Muscle of back (tissue), 11 donors: Measurements from ENCODE around the gene SLPI. TPM values are rescaled to one million over a fixed set of nuclear protein-coding genes. Genes with fewer than 3 reads are reported as not detected.

Experiments
- DNase-seq, 3 donors: peaks; one replicate each; pipeline versions ENCODE4 v3.0.0 to v3.0.0-alpha.2; 2013
- polyA plus RNA-seq, 10 donors: library from polyadenylated mRNA; unstranded; fragments of 120-200 nt; gene quantifications; one replicate each; pipeline ENCODE4 v1.2.1, GENCODE V29; 2013; ENCODE audit not compliant: insufficient read length in 10 of 10

SLPI gene
- polyA plus RNA-seq, 10 donors: 0.34 to 0.71 (median 0.69) TPM; not detected in 7

DNA sequence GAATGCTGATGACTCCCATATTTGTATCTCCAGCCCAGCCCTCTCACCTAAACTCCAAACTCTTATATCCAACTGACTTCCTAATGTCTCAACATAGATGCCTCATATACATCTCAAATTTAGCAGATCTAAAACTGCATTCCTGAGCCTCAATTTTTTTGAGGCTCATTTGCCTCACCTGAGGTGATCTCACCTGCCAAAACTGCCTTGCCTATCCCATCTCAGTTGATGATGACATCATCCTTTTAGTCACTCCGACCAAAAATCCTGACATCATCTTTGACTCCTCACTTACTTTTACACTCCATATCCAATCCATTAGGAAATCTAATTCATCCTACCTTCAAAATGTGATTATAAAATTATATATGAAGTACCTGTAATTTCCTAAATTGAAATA lies 25.6 kb upstream of the SLPI start:
- DNase-seq: no peak

DNA sequence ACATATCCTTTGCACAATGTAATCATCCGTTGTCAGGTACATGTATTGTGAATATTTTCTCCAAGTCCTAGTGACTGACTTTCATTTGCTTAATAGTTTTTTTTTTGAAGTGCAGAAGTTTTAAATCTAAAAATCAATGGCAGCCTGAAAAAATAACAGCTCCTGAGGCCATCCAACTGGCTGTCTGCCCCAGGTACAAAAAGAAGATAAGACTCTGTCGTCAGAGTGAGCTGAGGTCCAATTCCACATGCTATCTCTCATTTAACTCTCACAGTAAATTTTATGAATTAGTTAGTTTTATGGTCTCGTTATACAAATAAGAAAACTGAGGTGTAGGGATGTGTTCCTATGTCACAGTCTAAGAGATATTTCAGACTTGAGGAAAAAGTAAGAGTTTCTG lies 21.0 kb upstream of the SLPI start:
- no peak for DNase-seq

DNA sequence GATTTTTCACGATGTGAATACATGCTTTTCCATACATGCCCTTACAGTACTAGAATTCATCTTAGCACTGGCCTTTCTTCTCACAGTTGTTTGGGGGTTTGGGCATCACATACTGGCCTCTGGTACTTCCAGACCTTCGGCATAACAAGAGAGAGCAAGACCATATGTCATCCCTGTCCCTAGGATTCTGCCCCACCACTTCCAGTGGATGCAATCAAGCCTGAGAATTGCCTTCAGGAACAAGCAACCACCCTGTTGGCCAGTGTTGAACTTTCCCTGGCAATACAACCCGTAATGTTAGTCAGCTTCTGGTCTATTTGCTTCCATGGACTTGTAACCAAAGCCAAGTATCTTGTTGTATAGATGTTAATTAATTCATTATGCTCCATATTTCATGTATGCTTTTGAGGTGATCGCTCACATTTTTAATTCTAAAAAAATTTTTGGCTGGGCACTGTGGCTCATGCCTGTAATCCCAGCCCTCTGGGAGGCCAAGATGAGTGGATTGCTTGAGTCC lies 15.4 kb upstream of the SLPI start:
- DNase-seq: no peak

DNA sequence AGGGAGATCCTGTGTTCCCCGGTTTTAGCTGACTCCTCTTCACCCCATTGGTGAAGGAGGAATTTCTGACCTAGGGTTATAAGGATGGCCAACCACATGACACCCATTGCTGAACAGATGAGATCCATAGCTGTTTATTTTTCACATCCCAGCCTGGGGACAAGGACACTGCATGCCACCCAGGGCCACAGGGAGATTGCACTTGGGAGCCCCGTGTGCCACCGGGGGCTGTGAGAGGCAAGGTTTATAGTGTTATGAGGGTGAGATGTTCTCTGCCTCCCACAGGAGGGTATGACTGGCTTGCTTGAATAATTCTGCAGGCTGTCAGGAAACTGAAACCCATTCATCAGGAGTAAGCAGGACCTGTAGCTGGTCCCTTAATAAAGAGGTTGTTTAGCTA lies 14.7 kb upstream of the SLPI start:
- DNase-seq: no peak

DNA sequence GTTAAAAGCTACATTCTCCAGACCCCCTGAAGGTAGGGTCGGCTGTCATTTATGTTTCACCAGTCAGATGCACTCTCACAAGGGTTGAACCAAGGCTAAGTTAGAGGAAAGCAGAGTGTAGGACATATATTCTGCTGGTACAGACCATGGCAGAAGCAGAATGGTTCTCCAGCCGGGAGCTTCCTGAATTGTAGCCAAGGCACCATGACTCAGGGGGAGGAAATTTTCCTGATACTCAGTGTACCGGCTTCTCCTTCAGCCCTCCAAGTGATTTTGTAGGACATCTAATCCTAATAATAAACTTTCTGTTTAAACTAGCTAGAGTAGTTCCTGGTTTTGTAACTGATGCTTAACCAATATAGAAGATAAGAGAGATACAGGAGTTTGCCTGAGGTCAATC lies 14.2 kb upstream of the SLPI start:
- no peak for DNase-seq

DNA sequence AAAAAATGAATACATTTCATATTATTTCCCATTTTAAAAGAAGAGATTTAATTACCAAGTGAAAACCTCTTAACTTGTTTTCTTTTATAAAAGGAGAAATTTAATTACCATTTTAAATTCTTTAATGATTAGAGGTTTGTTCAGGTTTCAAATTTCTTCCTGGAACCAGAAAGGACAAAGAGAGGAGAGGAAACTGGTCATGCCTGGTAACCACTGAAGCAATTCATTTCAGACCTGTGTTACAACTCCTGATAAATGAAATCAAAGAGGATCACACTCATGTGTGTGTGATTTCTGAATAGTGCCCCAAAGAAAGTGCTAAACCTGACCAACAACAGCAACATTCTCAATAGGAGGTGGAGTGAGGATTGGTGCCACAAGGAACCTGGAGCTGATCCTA lies 12.6 kb upstream of the SLPI start:
- DNase-seq: no peak

DNA sequence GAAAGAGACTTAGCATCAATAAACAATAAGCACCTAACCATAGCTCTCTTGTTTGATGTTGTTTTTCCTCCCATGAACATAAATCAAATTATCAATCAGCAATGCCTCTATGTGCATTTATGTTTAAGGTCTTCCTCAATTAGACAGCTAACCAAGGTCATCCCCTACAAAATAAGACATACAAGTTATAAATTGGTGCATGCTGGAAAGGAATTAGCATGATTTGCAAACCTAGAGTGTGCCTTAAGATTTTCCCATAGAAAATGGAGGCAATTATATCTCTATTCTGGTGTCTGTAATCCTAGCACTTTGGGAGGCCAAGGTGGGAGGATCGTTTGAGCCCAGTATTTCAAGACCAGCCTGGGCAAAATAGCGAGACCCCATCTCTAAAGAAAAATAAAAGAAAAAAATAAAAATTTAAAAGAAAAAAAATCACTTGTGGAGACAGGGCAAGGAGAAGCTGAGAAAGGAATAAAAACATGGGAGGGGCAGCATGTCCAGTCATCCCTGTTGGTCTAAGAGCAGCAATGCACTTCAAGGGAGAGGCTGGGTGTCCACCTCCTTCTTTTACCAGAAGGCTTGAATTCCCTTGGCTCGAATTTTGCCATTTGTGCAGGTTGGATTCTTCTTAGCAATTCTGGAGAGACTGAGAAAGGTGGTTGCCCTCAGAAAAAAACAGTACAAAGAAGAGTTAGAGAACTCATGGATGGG lies 9.3 kb upstream of the SLPI start:
- DNase-seq: no peak

DNA sequence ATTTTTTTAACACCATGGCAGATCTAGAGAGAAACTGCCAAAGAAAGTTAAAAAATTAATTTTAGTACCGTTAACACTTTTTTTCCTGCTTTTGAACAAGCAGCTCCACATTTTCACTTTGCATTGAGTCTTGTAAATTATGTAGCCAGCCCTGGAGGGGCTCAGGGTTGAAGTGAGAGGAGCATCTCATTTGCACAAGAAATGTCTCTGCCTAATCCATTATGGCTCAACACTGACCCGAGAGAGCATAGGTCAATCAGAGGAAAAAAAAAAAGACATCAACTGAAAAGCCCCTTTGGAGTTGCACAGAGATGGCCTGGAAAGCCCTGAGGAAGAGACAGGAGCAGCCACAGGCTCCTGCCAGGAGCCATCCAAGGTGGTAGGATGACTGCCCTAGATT lies 4.3 kb upstream of the SLPI start:
- DNase-seq: no peak

DNA sequence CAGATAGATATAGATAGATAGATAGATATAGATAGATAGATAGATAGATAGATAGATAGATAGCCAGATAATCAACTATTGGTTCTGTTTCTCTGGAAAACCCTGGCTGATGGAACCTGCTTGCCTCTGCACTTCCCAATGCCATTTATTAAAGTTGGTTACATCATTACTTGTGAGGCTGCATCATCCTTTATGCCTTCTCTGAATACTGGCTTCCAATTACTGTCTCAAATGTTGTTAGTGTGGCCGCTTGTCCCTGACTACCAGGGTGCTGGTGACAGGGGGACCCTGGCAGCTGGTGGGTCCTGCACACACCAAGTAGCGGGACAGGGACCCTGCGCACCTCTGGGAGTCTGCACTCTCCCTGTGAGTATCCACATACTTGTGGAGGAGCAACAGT lies 3.9 kb upstream of the SLPI start:
- no peak for DNase-seq

DNA sequence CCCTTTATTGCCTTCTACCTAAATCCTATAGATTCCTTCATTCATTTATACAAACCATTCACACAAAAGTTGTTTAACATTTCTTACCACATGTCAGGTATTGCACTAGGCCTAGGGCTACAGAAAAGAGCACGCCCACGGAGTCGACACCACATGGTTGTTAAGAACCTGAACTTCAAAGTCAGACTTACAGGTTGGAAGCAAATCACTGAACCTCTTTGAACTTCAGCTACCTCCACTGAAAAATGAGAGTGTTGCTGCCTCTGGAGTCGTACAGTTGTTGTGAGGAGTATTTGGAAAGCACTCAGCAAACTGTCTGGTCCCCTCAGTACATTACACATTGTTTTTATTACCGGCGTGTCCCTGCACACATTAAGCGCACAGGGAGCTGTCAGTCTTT lies 3.3 kb upstream of the SLPI start:
- no peak for DNase-seq

DNA sequence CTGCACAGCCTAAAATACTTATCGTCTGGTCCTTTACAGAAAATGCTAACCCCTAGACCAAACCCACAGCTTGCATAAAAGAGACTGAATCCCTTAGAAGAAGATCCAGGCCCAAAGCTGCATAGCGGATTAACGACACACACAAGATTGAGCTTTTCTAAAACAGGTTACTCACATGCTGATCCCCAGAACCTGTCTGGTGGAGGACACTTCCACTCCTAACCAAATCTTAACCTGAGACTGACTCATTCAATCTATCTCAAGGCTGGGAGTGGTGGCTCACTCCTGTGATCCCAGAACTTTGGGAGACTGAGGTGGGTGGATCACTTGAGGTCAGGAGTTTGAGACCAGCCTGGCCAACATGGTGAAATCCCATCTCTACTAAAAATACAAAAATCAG lies 2.8 kb upstream of the SLPI start:
- no peak for DNase-seq

DNA sequence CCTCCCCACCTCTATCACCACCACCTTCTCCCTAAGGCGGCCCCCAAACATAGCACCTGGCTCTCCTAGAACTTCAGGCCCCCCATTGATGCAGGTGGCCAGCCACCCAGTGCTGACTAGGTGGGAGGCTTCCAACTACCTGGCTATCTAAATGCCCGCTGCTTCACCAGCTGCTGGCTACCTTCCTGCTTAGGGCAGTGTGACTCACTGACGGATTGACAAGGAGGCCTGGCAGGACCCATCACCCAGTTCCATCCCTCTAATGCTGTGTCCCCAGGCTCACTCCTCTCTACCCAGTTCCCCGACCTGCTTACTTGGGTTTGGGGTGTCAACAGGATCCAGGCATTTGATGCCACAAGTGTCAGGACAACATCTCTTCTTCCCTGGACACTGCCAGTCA lies 1.1 kb downstream of the SLPI start:
- no peak for DNase-seq

DNA sequence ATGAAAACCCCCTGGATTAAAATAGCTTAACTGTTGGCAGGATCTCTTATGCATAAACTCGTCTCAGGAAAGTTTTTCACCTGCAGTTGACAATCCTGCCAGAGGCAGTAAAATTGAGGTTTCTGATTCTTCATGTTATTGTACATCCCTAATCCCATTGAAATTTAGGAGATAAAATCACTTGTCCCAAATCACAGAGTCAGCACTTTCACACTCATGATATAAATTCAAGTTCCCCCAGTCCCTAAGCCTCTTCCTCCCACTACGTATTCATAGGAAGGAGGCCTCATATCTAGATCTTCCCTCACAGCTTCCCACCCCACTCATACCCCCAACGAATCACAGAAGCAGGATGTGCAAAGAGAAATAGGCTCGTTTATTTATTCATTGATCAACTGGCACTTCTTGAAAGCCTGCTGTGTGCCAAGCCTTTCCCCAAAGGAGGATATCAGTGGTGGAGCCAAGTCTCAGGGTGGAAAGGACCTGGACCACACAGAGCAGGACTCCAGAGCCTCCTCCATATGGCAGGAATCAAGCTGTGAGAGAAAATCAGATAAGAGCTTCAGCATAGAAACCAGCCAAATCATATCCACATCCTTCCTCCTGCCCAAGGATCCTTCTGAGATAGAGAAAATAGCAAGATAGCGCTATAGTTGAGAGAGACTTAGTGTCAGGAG lies 2.3 kb downstream of the SLPI start:
- no peak for DNase-seq

DNA sequence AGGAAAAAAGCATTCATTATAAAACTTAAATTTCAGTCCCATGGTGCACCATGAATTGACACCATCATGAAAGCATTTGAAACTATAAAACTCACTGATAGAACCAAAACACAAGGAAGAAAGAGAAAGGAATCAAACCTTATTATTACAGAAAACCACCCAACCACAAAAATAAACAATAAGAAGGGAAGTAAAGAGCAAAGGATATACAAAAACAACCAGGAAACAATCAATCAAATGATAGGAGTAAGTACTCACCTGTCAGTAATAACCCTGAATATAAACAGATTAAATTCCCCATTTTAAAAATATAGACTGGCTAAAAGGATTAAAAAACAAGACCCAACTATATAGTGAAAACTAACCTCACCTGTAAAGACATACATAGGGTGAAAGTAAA lies 5.8 kb downstream of the SLPI start:
- no peak for DNase-seq

DNA sequence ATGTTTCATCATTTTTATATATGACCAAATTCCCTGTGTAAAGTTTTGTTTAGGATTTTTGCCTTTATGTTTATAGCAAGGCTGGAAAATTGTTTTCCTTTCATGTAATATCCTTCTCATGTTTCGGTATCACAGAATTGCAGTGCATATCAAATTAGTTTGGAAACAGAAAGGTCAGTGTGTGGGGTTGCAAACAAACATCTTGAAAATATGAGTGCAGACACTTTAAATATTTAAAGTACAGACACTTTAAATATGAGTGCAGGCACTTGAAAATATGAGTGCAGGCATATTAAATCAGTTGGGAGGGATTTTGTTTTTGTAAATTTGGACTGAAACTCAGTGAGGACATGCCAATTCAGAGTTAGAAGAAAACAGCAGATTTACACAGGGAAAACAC lies 6.5 kb downstream of the SLPI start:
- no peak for DNase-seq

DNA sequence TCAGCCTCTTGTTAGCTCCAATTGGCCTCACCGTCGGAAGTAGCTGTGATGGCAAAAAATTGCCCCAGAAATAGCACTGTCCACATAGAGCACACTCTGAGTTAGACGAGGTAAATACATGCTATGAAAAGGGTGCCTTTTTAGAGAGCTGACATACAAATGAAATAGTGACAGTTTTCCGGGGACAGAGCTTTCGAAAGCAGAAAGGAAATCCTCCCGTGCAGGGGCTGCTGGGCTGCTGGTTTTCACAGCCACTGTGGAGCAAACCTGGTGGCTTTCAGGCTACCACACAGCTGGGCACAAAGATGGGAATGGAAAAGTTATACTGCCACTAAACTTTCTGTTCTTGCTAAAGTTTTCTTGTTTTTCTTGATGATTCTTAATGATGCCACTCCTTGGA lies 8.3 kb downstream of the SLPI start:
- DNase-seq: no peak

DNA sequence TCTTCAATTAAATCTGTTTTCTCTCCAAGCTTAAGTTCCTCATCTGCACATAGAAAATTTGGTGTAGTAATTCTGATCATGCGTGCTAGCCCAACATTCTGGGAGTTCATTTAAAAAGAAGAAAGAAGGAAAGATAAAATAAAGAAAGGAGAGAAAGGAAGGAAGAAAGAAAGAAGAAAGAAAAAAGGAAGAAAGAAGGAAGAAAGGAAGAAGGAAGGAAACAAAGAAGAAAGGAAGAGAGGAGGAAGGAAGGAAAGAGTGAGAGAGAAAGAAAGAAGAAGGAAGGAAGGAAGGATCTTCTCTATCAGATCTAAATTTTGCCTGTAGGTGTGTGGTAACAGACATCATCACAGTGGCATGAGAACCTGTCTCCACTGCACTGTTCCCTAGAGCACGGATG lies 16.2 kb downstream of the SLPI start:
- DNase-seq: no peak

DNA sequence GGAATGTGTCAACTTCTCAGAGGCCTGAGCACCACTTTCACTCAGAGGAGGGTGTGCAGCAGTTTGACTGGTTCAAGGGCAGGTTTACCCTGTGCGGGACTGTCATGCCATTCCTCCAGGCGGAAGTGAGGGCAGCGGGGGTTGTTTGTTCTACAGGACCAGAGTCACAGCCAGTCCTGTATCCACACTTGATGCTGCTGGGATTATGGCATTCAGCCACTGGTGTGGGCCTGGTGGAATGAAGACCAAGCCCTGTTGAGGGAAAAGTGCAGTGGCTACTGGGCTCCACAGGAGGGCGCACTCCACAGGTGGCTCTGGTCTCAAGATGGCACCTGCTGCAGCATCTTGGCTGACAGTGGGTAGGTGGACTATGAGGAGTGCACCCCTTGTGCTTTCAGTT lies 18.4 kb downstream of the SLPI start:
- no peak for DNase-seq

DNA sequence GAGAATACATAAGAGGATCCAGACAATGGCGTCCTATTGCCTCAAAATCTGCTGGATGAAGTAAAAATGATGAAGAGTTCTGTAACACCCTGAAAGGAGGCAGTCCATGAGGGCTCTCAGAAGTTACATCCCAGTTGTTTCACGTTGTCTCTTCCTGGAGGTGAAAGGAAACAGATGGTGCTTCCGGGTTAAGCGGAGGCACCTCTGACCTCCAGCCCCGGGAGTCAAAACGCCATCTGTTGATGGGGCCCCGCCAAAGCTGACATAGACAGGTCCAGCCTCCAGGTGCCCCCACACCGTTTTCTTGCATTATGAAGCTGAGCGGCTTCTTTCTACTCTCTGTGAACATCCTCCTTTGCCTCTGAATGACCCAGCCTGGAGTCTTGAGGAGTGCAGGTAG lies 23.7 kb downstream of the SLPI start:
- DNase-seq: no peak

DNA sequence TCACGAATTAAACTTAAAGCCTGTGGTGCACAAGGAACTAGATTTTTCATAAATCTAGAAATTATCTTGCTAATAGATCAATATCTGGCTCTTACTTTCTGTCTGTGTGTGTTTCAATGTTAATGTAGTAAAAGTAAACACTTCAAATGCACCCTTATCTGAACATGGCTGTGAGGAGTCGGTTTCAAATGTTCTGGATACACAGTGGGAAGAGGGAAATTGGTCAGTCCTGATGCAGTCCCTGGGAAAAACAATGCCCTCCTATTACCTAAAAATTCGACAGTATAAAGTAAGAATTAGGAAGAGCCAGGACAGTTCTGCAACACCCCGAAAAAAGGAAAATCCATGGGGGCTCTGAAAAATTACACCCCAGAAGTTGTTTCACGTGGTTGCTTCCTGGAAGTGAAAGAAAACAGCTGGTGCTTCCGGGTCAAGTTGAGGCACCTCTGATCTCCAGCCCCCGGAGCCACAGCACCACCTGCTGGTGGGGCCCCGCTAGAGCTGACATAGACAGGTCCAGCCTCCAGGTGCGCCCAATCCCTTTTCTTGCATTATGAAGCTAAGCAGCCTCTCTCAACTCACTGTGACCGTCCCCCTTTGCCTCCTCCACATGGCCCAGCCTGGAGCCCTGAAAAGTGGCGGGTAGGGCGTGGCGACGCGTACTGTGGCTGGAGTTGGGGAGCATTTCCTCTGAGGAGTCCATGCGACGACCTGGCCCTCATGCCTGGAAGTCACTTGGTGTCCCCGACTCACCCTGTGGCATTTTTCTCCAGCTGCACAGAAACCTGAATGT lies 24.9 kb downstream of the SLPI start:
- no peak for DNase-seq

DNA sequence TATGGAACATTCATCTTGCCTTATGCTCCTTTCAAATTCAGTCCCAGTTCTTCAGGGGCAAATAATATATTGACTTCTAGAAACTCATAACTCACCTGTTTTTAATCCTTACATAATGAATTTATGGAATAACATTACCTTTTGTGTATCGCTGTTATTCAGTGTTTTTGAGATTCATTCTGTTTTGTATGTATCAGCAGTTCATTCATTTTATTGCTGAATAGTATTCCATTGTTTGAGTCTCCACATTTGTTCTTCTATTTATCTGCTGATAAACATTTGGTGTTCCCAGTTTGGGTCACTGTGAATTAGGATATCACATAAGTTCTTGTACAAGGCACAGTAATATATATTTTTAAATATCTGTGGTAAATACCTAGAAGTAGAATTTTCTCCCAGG lies 28.1 kb downstream of the SLPI start:
- DNase-seq: no peak

DNA sequence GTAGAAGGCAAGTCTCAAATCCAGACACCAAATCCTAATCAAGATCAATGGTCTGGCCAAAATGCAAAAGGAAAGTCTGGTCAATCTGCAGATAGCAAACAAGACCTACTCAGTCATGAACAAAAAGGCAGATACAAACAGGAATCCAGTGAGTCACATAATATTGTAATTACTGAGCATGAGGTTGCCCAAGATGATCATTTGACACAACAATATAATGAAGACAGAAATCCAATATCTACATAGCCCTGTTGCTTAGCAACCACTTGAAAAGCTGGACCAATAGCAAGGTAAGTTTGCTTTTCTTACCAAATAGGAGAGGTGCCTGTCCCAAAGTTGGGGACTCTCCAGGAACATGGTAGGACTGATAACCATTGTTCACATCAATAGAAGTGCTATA lies 31.2 kb downstream of the SLPI start:
- DNase-seq: no peak

DNA sequence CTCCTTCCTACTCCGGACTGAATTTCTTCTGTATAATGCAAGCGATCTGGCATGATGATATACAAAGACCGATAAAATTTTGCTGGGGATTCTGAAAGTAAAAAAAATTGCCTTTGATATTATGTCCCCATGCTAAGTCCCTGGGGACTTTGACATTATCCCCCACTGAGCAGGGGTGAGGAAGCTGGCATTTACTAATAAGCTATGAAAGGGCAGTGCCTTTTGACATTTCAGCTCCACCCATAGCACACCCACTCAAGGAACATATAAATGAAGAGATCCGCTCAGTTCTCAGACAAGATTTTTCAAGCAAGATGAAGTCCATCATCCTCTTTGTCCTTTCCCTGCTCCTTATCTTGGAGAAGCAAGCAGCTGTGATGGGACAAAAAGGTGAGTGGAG lies 33.3 kb downstream of the SLPI start, which contains the start of gene SEMG2:
Gene SEMG2 (plus strand): TSS at position 298 of the 400 bp plus-strand sequence. CDS start 17 bp downstream, at position 315.
- DNase-seq: no peak
